ENCODE measurements around the gene CADM2.

DNA sequence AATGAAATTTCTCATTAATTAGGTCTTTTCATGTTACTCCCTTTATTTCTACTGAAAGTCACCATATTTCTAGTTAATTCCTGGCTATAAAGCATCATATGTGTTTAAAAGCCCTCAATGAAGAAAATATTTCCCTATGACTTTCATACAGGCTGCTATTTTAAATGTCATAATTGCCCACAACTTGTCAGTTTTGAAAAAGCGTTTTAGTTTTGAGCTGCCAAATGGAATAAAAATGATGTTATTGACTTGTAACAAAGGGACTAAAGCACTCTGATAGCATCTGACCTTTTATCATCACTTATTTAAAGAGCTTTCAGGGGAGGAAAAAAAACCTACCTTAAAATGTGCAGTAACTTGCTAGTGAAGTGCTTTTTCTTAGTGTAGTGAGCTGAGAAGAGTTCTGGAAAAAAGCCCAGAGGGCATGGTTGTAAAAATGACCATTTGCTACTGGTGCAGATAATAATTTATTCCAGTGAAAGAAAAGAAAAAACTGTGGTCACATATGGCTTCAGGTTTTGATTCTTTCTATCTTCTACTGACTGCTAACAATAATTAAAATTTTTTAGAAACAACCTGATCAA lies 877.2 kb downstream of the CADM2 start:
- TF ChIP-seq EZH2 (IDR thresholded peaks at IDR 0.05; ENCODE audit: insufficient read depth, poor library complexity, severe bottlenecking) (no peak), EZH2phosphoT487 (IDR thresholded peaks at IDR 0.05; ENCODE audit: insufficient read depth, low read depth) (no peak)
